Mucosa of gallbladder (tissue), 1 donor: Measurements from ENCODE around the gene MCL1. TPM values are rescaled to one million over a fixed set of nuclear protein-coding genes. Genes with fewer than 3 reads are reported as not detected.

Experiments
- DNase-seq: peaks from one replicate; pipeline ENCODE4 v3.0.0-alpha.2; 2020; ENCODE audit warnings: low spot score
- total RNA-seq: library from RNA; stranded (reverse); gene quantifications from one replicate; pipeline ENCODE4 v1.2.1, GENCODE V29; 2021
- donor health status: DM: no; HTN: no; CAD: no.

MCL1 gene
- total RNA-seq, 1 donor from 2014 or later: 231 TPM

GRCh38 chr1:150557813-150558212 is 21.6 kb downstream of the MCL1 start:
- no peak for DNase-seq

GRCh38 chr1:150557065-150557600 is 22.3 kb downstream of the MCL1 start:
- DNase-seq: no peak

- no peak for DNase-seq
These were observed 23.2 kb downstream of the MCL1 start for GRCh38 chr1:150555971-150556865.

DNA sequence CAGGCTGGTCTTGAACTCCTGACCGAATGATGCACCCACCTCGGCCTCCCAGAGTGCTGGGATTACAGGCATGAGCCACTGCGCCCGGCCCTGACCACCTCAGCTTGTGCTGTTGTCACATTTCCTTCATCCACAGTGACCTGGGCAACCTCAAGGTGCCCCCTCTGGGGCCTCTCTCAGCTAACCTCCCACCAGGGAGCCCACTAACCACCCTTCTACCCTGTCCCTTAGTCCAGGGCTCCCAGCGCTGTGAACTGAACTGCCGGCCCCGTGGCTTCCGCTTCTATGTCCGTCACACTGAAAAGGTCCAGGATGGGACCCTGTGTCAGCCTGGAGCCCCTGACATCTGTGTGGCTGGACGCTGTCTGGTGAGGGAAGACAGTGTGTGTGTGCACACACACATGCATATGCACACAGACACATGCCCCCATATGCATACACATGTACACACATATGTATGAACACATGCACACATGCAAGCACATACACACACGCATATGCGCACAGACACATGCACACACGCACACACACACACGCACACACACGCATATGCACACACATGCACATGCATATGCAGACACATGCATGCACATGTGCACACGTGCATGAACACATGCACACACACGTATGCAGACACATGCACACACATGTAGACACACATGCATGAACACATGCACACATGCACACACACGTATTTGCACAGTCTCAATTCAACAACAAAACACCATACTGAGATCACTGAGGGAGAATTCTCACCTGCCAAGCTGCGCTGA is 24.0 kb downstream of the MCL1 start:
- no peak for DNase-seq

- DNase-seq: no peak
These were observed 25.3 kb downstream of the MCL1 start for GRCh38 chr1:150554086-150554452.

DNA sequence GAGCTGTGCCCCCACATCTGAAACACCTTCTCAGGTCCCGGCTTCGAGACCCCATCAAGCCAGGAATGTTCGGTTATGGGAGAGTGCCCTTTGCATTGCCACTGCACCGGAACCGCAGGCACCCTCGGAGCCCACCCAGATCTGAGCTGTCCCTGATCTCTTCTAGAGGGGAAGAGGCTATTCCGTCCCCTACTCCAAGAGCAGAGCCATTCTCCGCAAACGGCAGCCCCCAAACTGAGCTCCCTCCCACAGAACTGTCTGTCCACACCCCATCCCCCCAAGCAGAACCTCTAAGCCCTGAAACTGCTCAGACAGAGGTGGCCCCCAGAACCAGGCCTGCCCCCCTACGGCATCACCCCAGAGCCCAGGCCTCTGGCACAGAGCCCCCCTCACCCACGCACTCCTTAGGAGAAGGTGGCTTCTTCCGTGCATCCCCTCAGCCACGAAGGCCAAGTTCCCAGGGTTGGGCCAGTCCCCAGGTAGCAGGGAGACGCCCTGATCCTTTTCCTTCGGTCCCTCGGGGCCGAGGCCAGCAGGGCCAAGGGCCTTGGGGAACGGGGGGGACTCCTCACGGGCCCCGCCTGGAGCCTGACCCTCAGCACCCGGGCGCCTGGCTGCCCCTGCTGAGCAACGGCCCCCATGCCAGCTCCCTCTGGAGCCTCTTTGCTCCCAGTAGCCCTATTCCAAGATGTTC is 25.9 kb downstream of the MCL1 start:
- no peak for DNase-seq

- DNase-seq: no peak
These were observed 26.5 kb downstream of the MCL1 start for GRCh38 chr1:150552911-150553289.

- DNase-seq: peak; percentile 79
These were observed 27.1 kb downstream of the MCL1 start for GRCh38 chr1:150552128-150552910.

GRCh38 chr1:150551784-150552127 is 27.7 kb downstream of the MCL1 start:
- DNase-seq: no peak

GRCh38 chr1:150551051-150551783 is 28.2 kb downstream of the MCL1 start:
- DNase-seq: no peak

- no peak for DNase-seq
These were observed 29.0 kb downstream of the MCL1 start for GRCh38 chr1:150550222-150551050.

GRCh38 chr1:150549496-150550221 is 29.8 kb downstream of the MCL1 start:
- no peak for DNase-seq

GRCh38 chr1:150548632-150549495 is 30.5 kb downstream of the MCL1 start, which contains the start of gene ADAMTSL4:
ADAMTSL4 (plus strand) TSS chr1:150549408; CDS start chr1:150552289, 2,881 bp downstream.
- no peak for DNase-seq

DNA sequence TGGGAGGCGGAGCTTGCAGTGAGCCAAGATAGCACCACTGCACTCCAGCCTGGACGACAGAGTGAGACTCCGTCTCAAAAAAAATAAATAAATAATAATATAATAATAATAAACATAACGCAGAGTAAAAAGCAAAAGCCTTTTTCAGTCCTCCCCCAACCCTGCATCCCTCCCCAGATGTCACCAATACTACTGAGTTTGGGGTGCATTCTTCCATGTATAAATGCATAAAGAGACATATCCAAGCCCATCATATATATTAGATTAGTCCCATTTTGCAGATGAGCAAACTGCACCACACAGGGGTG is 31.1 kb downstream of the MCL1 start:
- no peak for DNase-seq

GRCh38 chr1:150546294-150546937 is 33.0 kb downstream of the MCL1 start:
- no peak for DNase-seq

- no peak for DNase-seq
These were observed 33.9 kb downstream of the MCL1 start for GRCh38 chr1:150545486-150546032.

DNA sequence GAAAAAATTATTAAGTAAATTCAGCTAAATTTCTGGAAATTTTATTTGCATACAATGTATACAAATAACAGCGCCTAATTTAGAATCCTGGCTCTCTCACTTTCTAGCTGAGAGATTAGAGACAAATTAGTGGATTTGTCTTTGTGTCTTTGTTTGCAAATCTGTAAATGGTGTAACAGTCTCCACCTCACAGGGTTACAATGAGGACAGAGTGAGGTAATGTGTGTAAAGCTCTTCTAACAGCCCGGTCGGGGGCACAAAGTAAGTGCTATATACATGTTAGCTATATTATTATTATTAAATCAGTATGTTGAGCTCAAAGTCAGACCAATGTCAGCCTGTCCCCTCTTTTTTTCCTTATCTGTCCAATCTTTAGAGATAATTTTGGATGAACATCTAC is 35.2 kb downstream of the MCL1 start:
- no peak for DNase-seq
